ENCODE data around the gene GUCD1.

GRCh38 chr22:24501301-24502005 is 53.5 kb downstream of the GUCD1 start:
- TF ChIP-seq POU2F2 (IDR thresholded peaks at IDR 0.05; ENCODE audit: low read depth, low read length) (no peak), POLR2A (IDR thresholded peaks at IDR 0.05; ENCODE audit: low read depth, low read length) (no peak), POLR2AphosphoS5 (IDR thresholded peaks at IDR 0.05; ENCODE audit: low read depth, low read length) (no peak), PAX5 (IDR thresholded peaks at IDR 0.05; ENCODE audit: insufficient read depth, low read length, severe bottlenecking) (no peak), TAF1 (IDR thresholded peaks at IDR 0.05; ENCODE audit: low read depth, low read length) (no peak), SPI1 (IDR thresholded peaks at IDR 0.05; ENCODE audit: low read depth, low read length) (no peak)

All from GM12891 (cell line).